ENCODE results near the gene ZYG11B.
"Not testable (repeated sequence)": the region's sequence is repeated elsewhere in the genome, so short reads cannot be mapped to it uniquely, and the experiment has no call there.

Gene ZYG11B

GRCh38 chr1:52726265-52727113, at the start of gene ZYG11B:
ZYG11B (plus strand) TSS chr1:52726453; CDS start chr1:52726654, 201 bp downstream.
- peak; percentile 71 to 74 for DNase-seq

DNA sequence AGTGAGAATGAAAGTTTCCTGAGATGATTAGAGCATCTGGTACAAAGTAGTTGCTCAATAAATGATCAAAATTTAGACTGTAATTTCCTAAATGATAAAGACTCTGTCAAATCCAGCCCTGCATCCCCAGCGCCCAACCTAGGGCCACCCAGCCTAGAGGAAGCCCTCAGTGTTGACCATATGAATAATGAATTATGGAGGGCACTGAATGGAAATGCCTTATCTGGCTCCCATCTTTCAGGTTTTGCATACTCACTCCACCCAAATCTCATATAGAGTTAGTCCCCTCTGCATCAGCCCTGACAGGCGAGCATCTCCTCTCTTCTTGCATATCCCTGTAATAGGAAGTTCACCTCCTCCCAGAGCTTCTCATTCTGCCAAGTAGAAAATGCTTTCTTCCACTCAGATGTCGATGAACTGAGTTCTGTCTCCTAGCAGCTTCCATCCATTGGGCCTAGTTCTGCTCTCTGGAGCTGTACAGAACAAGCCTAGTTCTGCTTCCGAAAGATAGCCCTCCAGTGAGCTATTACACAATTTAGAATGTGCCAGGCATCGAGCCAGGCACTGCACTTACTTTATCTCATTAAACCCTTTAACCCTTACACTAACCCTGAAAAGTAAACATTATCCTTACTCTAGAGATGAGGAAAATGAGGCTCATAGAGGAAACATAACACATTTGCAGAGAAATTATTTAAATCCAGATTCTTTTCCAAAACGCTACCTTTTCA, 49.0 kb upstream of the ZYG11B start:
- no peak for DNase-seq

- DNase-seq, result no peak
Observed at GRCh38 chr1:52679048-52679447, 47.2 kb upstream of the ZYG11B start.

DNA sequence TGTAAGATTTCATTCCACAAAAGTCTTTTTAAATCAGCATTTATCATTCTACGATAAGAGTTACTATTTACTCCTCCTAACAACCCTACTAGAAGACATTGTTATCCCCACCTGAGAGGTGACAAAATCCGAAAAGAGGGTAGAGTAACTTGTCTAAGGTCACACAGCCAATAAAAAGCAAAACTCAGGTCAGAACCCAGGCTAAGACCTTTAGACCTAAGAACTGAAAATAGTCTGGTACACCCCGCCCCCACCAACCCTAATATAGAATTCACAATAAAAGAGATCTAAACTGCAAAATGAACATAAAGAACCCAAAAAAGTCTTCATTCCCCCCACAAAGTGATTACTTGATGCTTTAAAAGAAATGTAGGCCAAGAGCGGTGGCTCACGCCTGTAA, 46.8 kb upstream of the ZYG11B start:
- no peak for DNase-seq

GRCh38 chr1:52680353-52680752, 45.9 kb upstream of the ZYG11B start:
- DNase-seq, result no peak

DNA sequence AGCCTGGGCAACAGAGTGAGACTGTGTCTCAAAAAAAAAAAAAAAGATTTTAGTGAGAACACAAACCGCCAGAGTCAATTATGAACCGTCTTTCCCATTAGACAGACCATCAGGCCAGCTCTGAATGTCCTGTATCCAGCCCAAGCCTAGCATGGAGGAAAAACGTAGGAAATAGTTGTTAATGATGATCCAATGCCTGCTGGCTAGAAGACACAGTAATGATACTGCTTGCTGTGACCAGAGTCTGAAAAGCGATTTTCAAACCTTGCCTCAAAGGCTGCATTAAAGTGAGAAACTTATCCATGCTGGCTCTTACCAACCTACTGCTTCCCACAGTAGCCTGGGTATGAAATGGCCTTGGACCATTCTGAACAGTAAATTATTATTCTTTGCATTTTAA, 45.1 kb upstream of the ZYG11B start:
- DNase-seq, result no peak

DNA sequence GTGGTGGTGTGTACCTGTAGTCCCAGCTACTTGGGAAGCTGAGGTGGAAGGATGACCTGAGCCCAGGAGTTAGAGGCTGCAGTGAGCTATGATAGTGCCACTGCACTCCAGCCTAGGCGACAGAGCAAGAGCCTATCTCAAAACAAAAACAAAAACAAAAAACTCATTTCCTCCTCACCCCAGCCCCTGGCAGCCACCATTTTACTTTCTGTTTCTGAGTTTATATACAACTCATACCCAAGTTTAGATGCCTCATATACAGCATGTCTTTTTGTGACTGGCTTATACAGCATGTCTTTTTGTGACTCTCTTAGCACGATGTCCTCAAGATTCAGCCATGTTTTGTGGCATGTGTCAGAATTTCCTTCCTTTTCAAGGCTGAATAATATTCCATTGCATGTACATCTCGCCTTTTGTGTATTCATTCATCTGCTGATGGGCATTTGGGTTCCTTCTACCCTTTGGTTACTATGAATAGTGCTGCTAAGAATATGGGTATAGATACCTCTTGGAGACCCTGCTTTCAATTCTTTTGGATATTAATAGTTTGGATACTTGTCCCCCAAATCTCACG, 42.8 kb upstream of the ZYG11B start:
- no peak for DNase-seq

- DNase-seq, result no peak
Observed at GRCh38 chr1:52684545-52684944, 41.7 kb upstream of the ZYG11B start.

GRCh38 chr1:52686261-52686751, 39.9 kb upstream of the ZYG11B start:
- peak in 1 of 2 experiments; percentile 44 for DNase-seq

DNA sequence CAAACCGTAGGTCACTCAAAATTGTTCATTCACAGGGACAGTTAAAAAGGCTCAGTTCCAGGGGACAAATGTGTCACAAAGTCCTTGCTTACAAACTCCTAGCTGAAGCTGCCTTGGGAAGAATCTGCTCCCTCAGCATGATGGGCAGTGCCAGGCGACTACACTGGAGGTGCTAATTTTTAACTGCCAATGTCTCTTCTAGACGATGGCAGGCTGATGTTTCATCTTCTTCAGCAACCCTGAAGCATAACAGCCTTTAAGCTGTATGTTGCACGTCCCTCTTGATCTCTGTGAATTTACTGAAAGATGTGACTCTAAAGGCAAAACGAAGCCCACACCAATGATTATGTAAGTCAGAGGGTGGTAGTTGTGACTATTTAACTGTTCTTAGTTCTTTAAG, 39.4 kb upstream of the ZYG11B start:
- no peak for DNase-seq

- no peak for DNase-seq
Observed at GRCh38 chr1:52691821-52692220, 34.4 kb upstream of the ZYG11B start.

GRCh38 chr1:52692697-52693096, 33.6 kb upstream of the ZYG11B start:
- DNase-seq, result no peak

DNA sequence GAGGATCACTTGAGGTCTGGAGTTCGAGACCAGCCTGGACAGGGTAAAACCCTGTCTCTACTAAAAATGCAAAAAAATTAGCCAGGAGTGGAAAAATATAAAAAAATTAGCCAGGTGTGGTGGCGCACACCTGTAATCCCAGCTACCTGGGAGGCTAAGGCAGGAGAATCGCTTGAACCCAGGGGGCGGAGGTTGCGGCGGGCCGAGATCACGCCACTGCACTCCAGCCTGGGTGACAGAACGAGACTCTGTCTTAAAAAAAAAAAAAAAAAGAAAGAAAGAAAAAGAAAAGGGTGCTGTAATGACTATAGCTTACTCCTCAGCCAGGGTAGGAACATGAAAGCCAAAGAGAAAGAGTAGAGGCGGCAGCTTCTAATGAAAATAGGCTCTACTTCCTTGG, 32.9 kb upstream of the ZYG11B start:
- DNase-seq, result not testable (repeated sequence)

DNA sequence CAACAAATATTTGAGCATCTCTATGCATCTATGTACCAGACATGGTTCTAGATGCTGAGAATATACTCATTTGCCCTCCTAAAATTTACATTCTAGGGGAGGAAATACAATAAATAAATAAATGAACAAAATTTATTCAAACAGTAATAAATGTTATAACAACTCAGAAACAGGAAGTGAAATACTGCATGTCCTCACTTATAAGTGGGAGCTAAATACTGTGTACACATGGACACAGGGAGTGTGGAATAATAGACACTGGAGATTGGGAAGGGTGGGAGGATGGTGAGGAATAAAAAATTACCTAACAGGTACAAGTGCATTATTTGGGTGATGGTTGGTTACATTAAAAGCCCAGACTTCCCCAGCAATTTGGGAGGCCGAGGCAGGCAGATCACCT, 32.4 kb upstream of the ZYG11B start:
- no peak for DNase-seq

DNA sequence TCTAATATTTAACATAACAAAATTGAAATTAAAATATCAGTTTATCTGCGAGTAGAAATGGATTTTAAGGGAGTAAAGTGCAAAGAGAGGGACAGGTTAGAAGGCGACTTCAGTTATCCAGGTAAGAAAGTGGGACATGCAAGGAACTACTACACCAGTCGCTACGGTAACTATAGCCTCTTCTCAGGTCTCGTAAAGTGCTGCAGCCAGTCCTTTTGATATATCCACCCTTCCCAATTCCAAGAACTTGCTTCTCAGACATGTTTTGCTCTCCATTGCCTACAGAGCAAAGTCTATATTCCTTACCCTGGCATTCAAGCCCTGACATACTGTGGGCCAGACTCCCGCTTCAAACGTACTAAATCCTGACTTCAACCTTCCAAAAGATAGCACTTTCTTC, 30.6 kb upstream of the ZYG11B start:
- no peak for DNase-seq

- DNase-seq, result peak; percentile 75 to 87
Observed at GRCh38 chr1:52697795-52698674, 28.2 kb upstream of the ZYG11B start, which contains the start of gene COA7. COA7 (minus strand) TSS chr1:52698347; CDS start chr1:52698326, 21 bp downstream.

GRCh38 chr1:52702886-52703787, 23.1 kb upstream of the ZYG11B start:
- peak; percentile 95 to 97 for DNase-seq

DNA sequence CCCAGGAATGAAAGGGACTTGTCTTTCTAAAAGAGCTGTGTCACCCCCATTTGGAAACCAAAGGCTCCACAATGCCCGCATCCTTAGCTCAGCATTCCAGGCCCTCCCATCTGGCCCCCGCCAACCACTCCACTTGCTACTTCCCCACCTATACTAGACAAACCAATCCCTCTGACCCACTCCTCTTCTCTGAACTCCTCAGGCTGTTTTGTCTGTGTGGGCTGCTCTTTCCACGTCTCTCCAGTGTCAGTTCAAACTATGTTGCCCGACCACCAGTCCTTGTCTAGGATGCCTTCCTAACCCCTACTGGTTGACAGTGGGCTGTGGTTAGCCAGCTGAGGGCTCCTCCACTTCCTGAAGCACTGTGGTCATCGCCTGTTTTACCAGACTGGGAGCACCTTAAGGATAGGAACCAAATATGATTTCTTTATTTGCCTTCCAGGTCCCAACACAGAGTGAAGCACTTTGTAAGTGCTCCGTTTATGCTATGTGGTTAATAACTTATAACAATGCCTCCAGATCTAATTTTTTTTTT, 20.1 kb upstream of the ZYG11B start:
- no peak for DNase-seq

GRCh38 chr1:52706941-52707926, 19.0 kb upstream of the ZYG11B start:
- DNase-seq, result no peak
